Activated CD8-positive, alpha-beta memory T cell treated with anti-CD3 and anti-CD28 coated beads, Interleukin-2, amount 10 ng/mL, durations not matched to agents 7 days and 5 days (primary cell): ENCODE data around the gene MXI1. TPM values are rescaled to one million over a fixed set of nuclear protein-coding genes. Genes with fewer than 3 reads are reported as not detected.
A peak's percentile ranks its signal among the peaks of the same experiment; 100 is the strongest.
"Not testable (repeated sequence)": the region's sequence is repeated elsewhere in the genome, so short reads cannot be mapped to it uniquely, and the experiment has no call there.

ENCODE experiments used
- ATAC-seq: fragments of 150-1000 bp; cut with Tn5 transposase; one replicate; pipeline ENCODE4 v1.10.0; 2021; ENCODE audit warnings: moderate library complexity
- CTCF ChIA-PET: fragments of 350-600 bp; sonication (Branson Sonifier 250); formaldehyde crosslinking; loops from one replicate; lab custom pipeline; 2021; ENCODE audit warnings: antibody characterized with exemption; lab: Charles Lee
- DNase-seq: peaks from one replicate; pipeline ENCODE4 v3.0.0-alpha.2; 2020
- H3K27ac Mint-ChIP-seq: one replicate; pipeline ENCODE4 v1.8.0; 2021; ENCODE audit warnings: mild to moderate bottlenecking, mixed read lengths
- H3K27me3 Mint-ChIP-seq: one replicate; pipeline ENCODE4 v1.8.0; 2021; ENCODE audit warnings: mixed read lengths
- H3K36me3 Mint-ChIP-seq: one replicate; pipeline ENCODE4 v1.8.0; 2021; ENCODE audit warnings: mild to moderate bottlenecking, mixed read lengths
- H3K4me1 Mint-ChIP-seq: one replicate; pipeline ENCODE4 v1.8.0; 2021; ENCODE audit warnings: mixed read lengths
- H3K4me3 Mint-ChIP-seq: one replicate; pipeline ENCODE4 v1.8.0; 2021; ENCODE audit warnings: mild to moderate bottlenecking, moderate library complexity, mixed read lengths
- H3K9me3 Mint-ChIP-seq: one replicate; pipeline ENCODE4 v1.8.0; 2022; ENCODE audit warnings: low read depth, mixed read lengths
- total RNA-seq, 2 experiments: library from RNA; stranded (reverse); gene quantifications; one replicate each; pipeline ENCODE4 v1.2.3, GENCODE V29; 2021

MXI1 gene
- total RNA-seq, 2 experiments from 2014 or later: 13.6 to 29.1 TPM

DNA sequence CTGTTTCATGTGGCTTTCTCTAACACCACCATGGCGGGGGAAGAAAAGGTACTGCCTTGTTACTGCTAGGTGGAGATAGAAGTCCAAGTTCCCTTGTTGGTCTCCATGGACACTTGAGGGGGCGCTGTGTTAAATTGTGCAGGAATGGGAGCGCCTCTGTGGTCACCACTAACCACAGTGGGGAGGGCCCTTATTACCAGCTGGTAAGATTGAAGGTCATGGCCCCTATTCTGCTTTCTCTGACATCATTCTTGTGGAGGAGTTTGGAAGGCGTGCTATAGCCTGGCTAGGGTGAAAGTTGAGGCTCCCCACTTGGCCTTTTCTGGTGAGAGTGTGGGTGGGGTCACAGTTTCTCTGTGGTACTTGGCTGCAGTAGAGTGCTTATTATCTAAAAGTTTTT, 14.9 kb upstream of the MXI1 start:
- Mint-ChIP-seq H3K36me3 (peaks cover 6% of the 10 kb centered on the region), H3K9me3 (no peaks in the 10 kb centered on the region), H3K4me3 (no peak overlapping the region), H3K27me3 (peaks cover 71% of the 10 kb centered on the region), H3K27ac (no peak overlapping the region), H3K4me1 (peaks cover 13% of the 10 kb centered on the region)
- ATAC-seq: no peak
- DNase-seq: peak; percentile 47
- CTCF ChIA-PET: interaction anchor here (0.6 kb wide), 1 partner anchor 16 kb away, joined by 3 read pairs; no protein-coding TSS in a partner anchor

- H3K4me1 Mint-ChIP-seq: peaks cover under 1% of the 10 kb centered on the region
- H3K9me3 Mint-ChIP-seq: no peaks in the 10 kb centered on the region
- CTCF ChIA-PET: no interaction called here
- H3K27ac Mint-ChIP-seq: no peak overlapping the region
- ATAC-seq: no peak
- DNase-seq: no peak
- peaks cover 74% of the 10 kb centered on the region for H3K27me3 Mint-ChIP-seq
- H3K4me3 Mint-ChIP-seq: no peak overlapping the region
- peaks cover 2% of the 10 kb centered on the region for H3K36me3 Mint-ChIP-seq
These were observed 6.9 kb upstream of the MXI1 start for GRCh38 chr10:110200503-110200902.

GRCh38 chr10:110201046-110201445, 6.4 kb upstream of the MXI1 start:
- CTCF ChIA-PET, H3K9me3 Mint-ChIP-seq, H3K4me3 Mint-ChIP-seq, H3K27ac Mint-ChIP-seq, H3K36me3 Mint-ChIP-seq, ATAC-seq, H3K4me1 Mint-ChIP-seq: not testable (repeated sequence)
- peak; percentile 8 for DNase-seq
- peaks cover 73% of the 10 kb centered on the region for H3K27me3 Mint-ChIP-seq

DNA sequence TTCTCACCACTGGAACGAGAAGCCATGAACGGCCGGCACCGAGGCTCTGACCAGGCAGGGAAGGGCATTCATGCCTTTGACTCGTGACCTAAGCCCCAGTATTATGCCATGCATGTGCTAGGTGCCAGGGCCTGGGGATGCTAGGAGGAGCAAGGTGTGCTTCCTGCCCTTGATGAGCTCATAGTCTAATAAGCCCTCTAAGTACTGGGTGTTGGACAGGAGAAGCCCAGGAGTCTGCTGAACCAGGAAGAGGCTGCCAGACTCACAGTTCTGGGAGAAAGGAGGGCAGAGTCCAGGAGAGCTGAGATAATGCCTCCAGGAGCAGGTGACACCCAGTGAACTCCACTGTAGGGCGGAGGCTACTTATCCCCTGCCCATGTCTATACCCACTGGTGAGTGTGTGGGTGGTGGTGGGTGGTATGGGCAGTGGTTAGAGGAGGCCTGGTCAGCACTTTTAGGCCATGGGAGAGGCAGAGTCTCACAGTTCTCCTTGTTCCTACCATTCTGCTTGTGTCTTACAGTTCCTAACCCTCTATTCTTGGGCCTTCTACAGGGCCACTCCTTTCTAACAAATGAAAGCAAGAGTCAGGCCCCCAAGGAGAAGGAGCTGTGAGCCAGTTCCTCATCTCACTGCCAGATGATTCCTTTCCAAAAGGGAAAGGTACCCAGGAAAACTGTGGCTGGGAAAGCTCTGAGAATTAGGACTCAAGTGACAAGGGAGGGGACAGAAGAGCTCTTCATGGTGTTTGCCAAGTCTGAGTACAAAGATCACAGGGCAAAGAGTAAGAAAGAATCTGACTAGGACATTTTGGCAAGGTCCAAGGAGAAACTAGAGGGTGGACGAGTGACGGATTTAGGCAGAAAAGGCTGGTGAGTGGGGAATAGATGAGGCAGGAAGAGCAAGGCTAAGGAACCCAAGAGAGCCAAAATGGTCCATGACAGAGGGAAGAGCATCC, 3.6 kb upstream of the MXI1 start:
- Mint-ChIP-seq H3K4me3 (no peak overlapping the region), H3K36me3 (no peaks in the 10 kb centered on the region), H3K27me3 (peaks cover 62% of the 10 kb centered on the region), H3K9me3 (no peaks in the 10 kb centered on the region), H3K27ac (no peak overlapping the region), H3K4me1 (peaks cover 16% of the 10 kb centered on the region)
- ATAC-seq: no peak
- DNase-seq: peak; percentile 9
- CTCF ChIA-PET: interaction anchor here (0.8 to 1.7 kb wide), 3 partner anchors 9 to 65 kb away, joined by 3 to 4 read pairs (median 3); no protein-coding TSS in a partner anchor

DNA sequence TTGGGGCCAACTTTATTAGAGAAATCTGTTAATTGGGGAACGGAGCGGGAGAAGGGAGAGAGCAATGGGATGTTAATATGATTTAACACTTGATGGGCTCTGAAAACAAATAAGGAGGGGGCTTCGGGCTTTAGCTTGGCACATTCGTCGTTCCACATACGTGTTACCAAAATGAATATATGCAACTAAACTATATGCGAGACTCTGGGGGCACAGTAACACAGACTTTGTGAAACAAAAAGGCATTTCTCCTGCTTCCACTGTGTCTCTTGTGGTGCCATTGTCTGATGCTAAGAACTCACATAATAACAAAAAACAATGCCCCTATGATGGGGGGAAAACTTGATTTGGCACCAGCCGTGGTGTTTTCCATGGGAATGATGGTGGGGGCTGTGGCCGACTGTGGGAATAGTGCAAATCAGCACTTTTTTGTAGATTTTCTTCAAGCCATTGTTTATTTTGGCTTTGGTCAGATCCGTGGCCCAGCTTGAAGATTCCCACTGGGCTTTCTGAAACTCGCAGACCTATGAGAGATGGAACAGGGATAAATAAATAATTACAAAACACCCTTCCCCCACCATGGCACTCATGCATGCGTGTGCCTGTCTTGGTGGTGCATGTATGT, 2.2 kb upstream of the MXI1 start:
- Mint-ChIP-seq H3K4me3 (no peak overlapping the region), H3K27ac (no peak overlapping the region), H3K36me3 (peaks cover 1% of the 10 kb centered on the region), H3K27me3 (peaks cover 51% of the 10 kb centered on the region), H3K4me1 (peaks cover 19% of the 10 kb centered on the region), H3K9me3 (no peaks in the 10 kb centered on the region)
- ATAC-seq (no peak), DNase-seq (no peak)
- CTCF ChIA-PET: interaction anchor here (0.7 to 11.2 kb wide), 11 partner anchors 9 to 302 kb away, joined by 3 to 154 read pairs (median 4); no protein-coding TSS in a partner anchor

DNA sequence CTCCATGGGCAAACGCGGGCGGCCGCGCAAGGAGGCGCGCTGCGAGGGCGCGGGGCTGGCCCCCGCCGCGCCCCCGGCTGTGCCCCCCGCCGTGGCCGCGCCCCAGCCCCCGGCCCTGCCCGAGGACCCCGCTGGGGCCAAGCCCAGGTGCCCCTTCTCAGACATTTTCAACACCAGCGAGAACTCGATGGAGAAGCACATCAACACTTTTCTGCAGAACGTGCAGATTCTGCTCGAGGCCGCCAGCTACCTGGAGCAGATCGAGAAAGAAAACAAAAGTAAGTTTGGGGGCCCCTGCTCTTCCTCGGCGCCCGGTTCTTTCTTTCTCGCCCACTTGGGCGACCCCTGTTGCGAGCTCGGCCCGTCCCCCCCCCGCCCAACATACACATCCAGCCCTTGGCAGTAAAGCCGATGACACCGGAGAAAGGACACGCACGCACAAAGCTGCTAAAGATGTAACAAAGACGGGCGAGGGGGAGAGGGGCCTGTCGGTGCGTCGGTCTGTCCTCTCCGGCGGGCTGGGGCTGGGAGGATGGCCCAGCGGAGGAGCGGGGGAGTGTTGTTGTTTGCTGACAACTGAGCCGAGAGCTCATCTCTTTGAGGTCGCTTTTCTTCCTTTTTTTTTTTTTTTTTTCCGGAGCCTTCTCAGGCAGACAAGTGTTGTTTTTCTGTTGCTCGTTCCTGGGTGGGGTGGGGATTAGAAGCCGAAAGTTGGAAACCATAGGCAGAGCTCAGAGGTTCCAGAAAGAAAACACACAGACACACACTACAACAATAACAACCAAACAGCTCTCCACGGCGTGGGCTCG, 604 bp downstream of the MXI1 start:
- peak overlapping the region; percentile 93 for H3K27ac Mint-ChIP-seq
- CTCF ChIA-PET: interaction anchor here (0.6 to 11.2 kb wide), 24 partner anchors 12 to 324 kb away, joined by 3 to 154 read pairs (median 4); partner anchors contain the start of gene SMNDC1
- H3K4me3 Mint-ChIP-seq: peak overlapping the region; percentile 89
- H3K27me3 Mint-ChIP-seq: peaks cover 31% of the 10 kb centered on the region
- H3K9me3 Mint-ChIP-seq: no peaks in the 10 kb centered on the region
- H3K4me1 Mint-ChIP-seq: peaks cover 39% of the 10 kb centered on the region
- ATAC-seq (peak; percentile 8), DNase-seq (peak; percentile 70)
- peaks cover 3% of the 10 kb centered on the region for H3K36me3 Mint-ChIP-seq

- peaks cover 6% of the 10 kb centered on the region for H3K36me3 Mint-ChIP-seq
- H3K27me3 Mint-ChIP-seq: peaks cover 27% of the 10 kb centered on the region
- DNase-seq (peak; percentile 55), ATAC-seq (peak; percentile 17)
- CTCF ChIA-PET: interaction anchor here (0.6 to 11.2 kb wide), 23 partner anchors 13 to 325 kb away, joined by 3 to 154 read pairs (median 4); partner anchors contain the start of gene SMNDC1
- peaks cover 48% of the 10 kb centered on the region for H3K4me1 Mint-ChIP-seq
- peak overlapping the region; percentile 89 for H3K4me3 Mint-ChIP-seq
- H3K27ac Mint-ChIP-seq: peak overlapping the region; percentile 93
- H3K9me3 Mint-ChIP-seq: no peaks in the 10 kb centered on the region
These were observed 1.4 kb downstream of the MXI1 start for GRCh38 chr10:110208614-110209453.

DNA sequence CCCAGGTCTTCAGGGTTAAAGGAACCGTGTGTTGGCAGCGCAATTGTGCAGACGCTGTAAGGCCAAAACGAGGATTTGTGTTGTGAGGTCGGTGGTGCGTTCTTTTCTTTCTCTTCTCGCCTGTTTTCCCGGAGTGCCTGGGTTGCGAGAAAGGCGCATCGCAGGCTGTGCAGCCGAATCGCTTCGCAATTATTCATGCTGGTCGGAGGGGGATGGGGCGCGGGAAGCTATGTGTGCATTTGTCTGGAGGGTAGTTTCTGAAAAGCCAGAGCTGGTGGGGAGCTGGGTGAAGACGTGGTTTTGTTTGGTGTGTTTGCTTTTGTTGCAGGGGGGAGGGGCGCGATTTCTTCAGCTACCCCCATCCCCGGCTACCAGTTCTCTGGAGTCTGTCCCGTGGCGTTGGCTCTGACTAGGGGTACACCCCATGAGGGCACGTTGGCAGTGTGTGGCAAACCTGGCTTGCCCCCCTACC, 2.1 kb downstream of the MXI1 start:
- peak; percentile 8 for ATAC-seq
- CTCF ChIA-PET: interaction anchor here (0.6 to 11.2 kb wide), 12 partner anchors 12 to 325 kb away, joined by 3 to 154 read pairs (median 8); no protein-coding TSS in a partner anchor
- Mint-ChIP-seq H3K4me3 (peak overlapping the region; percentile 89), H3K9me3 (no peaks in the 10 kb centered on the region), H3K4me1 (peaks cover 54% of the 10 kb centered on the region), H3K36me3 (peaks cover 6% of the 10 kb centered on the region), H3K27ac (peak overlapping the region; percentile 93), H3K27me3 (peaks cover 21% of the 10 kb centered on the region)
- DNase-seq: peak; percentile 85

DNA sequence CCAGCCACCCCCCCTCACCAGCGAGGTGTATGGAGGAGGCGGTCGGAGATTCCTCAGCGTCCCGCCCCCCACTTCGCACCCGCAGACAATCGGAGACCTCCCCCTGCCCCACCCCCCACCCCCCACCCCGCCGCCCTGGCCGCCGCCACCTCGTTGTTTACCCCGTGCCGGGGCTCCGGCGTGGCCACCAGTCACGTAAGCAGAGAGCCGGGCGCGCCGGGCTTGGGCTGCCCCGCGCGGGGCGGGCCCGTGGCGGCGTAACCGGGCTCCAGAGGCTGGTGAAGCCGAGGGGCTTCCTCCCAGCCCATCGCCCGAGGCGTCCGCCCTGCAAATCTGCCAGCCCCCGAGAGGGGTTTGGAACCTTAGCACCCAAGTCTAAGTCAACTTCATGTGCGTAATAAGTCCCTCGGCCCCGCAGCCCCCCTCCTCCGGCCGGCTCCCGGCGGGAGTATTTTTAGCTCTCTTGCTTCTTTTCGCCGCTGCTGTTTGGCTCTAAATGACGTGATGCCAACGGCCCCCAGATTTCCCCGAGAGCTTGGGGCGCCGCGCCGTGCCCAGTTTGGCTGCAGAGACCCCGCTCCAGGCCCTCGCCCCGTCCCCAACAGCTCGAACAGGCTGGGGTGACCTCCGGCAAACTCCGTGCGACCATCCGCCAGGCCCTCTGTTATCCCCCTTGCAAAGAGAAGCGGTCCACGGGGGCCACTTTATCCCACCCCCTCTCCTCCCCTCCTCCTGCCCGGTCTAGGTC, 2.7 kb downstream of the MXI1 start:
- H3K27ac Mint-ChIP-seq: peak overlapping the region; percentile 93
- no peaks in the 10 kb centered on the region for H3K9me3 Mint-ChIP-seq
- H3K4me3 Mint-ChIP-seq: peak overlapping the region; percentile 89
- DNase-seq (no peak), ATAC-seq (peak; percentile 13)
- peaks cover 6% of the 10 kb centered on the region for H3K36me3 Mint-ChIP-seq
- H3K4me1 Mint-ChIP-seq: peaks cover 57% of the 10 kb centered on the region
- CTCF ChIA-PET: interaction anchor here (0.6 to 11.2 kb wide), 13 partner anchors 12 to 292 kb away, joined by 3 to 154 read pairs (median 7); no protein-coding TSS in a partner anchor
- H3K27me3 Mint-ChIP-seq: peaks cover 19% of the 10 kb centered on the region

DNA sequence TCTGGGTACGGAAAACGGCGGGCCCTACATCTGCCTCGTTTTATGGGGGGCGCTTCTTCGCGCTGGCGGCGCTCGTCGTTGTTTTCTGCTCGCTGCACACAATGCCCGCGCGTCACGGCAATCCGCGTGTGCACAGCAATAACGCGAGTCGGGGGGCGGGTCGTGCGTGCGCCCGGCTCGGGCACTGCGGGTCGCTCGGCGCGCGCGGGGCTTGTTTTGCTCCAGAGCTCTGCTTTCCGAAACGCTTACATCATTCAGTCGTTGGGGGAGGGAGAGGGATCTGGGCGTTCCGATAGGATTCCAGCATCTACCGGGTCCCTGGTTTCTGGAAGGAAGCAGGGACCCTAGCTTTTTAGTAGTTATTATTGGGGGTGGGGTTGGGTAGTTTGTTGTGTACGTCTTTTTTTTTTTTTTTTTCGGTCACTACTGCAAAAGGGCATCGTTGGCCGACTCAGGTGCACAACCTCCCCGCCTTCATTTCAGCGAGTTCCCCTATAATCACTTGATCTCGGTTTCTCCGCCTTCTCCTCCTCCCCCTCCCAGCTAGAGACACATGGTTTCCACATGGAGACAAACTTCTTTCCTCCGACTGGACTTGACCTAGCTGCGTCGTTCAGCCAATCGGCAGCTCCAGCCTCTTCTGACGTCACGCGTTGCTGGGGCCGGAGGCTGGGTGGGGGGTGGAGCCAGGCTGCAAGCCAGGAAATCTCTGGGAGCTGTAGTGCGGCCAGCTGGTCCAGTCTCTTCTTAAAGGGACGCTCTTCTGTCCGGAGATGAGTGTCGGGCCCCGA, 3.5 kb downstream of the MXI1 start:
- H3K27ac Mint-ChIP-seq: peak overlapping the region; percentile 92
- H3K27me3 Mint-ChIP-seq: peaks cover 13% of the 10 kb centered on the region
- peaks cover 6% of the 10 kb centered on the region for H3K36me3 Mint-ChIP-seq
- peaks cover 63% of the 10 kb centered on the region for H3K4me1 Mint-ChIP-seq
- ATAC-seq (peak; percentile 74), DNase-seq (peak; percentile 96)
- CTCF ChIA-PET: interaction anchor here (0.6 to 11.2 kb wide), 12 partner anchors 11 to 204 kb away, joined by 3 to 154 read pairs (median 4); no protein-coding TSS in a partner anchor
- H3K4me3 Mint-ChIP-seq: peak overlapping the region; percentile 81
- H3K9me3 Mint-ChIP-seq: no peaks in the 10 kb centered on the region
